GM23248 (cell line): ENCODE results near the gene TSPAN17.

Experiments used
- EZH2 ChIP-seq: fragments of 200-600 bp; sonication (generic); IDR thresholded peaks from 2 replicates; pipeline ENCODE4 v1.6.1; 2018; ENCODE audit warnings: antibody characterized with exemption, mild to moderate bottlenecking; ENCODE audit not compliant: insufficient read depth, poor library complexity, severe bottlenecking
- EZH2phosphoT487 ChIP-seq: fragments of 200-600 bp; sonication (generic); IDR thresholded peaks from 2 replicates; pipeline ENCODE4 v1.6.1; 2018; ENCODE audit warnings: antibody characterized with exemption, moderate library complexity, mild to moderate bottlenecking, low read depth; ENCODE audit not compliant: insufficient read depth

- TF ChIP-seq EZH2phosphoT487 (no peak), EZH2 (no peak)
Measured at GRCh38 chr5:176664479-176664878, 17.2 kb downstream of the TSPAN17 start.
